Measurements from ENCODE around the gene HK2.
"Not testable (repeated sequence)": the region's sequence is repeated elsewhere in the genome, so short reads cannot be mapped to it uniquely, and the experiment has no call there.

HK2 gene

DNA sequence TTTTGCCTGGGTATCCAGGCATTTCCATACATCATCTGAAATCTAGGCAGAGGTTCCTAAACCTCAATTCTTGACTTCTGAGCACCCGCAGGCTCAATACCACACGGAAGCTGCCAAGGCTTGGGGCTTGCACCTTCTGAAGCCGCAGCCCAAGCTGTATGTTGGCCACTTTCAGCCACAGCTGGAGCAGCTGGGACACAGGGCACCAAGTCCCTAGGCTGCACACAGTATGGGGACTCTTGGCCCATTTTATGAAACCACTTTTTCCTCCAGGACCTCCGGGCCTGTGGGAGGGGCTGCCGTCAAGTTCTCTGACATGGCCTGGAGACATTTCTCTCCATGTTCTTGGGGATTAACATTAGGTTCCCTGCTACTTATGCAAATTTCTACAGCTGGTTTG, 72.5 kb downstream of the HK2 start:
- DNase-seq = no peak

DNA sequence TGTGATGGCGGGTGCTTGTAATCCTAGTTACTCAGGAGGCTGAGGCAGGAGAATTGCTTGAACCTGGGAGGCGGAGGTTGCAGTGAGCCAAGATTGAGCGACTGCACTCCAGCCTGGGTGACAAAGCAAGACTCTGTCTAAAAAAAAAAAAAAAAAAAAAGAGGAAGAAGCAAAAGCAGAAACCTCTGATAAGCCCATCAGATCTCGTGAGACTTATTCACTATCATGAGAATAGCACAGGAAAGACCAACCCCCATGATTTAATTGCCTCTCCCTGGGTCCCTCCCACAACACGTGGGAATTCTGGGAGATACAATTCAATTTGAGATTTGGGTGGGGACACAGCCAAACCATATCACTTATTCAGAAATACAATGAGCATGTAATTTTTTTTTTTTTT, 73.6 kb downstream of the HK2 start:
- DNase-seq = not testable (repeated sequence)

DNA sequence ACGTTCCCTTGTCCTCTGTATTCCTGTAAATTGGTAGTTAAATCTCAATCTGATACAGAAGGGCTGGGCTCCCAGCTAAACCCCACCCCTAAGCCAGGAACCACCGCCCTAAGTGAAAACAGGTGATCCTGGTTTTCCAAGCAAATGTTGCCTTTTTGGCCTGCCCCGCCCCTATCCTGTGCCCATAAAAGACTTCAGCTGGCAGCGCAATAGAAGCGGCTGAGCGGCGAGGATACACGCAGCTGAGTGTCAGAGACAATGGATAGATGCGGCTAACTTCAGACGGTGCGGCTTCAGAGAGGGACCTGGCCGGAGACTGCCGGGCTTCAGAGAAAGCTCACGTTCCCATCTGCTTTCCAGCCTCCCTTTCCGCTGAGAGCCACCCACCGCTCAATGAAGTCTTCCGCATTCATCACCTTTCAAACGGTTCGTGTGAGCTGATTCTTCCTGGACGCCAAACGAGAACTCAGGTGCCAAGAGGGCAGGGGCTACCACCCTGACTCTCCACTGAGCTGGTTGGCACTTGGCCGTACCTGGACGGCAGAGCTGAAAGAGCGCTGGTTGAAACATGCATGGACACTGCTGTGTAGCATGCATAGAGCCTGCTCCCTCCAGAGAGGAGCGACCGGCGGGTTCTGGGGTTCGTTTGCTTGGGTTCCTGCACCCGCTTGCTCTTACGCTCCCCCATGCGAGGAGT, 75.0 kb downstream of the HK2 start:
- DNase-seq = no peak

DNA sequence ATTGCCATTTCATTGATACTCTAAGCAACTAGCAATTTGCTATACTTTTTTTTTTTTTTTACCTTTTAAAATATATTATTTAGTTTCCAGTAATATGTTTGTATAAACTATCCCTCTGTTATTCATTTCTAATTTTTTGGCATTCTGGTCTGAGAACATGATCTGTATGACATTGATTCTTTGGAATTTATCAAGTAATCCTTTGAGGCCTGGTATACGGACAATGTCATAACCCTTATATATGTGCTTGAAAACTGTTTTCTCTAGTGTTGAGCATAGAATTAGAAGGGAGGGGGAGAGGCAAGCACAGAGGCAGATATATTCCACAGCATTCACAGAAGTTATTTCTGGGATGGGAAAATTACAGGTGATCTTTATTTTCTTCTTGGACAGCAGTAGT, 76.3 kb downstream of the HK2 start:
- no peak for DNase-seq

DNA sequence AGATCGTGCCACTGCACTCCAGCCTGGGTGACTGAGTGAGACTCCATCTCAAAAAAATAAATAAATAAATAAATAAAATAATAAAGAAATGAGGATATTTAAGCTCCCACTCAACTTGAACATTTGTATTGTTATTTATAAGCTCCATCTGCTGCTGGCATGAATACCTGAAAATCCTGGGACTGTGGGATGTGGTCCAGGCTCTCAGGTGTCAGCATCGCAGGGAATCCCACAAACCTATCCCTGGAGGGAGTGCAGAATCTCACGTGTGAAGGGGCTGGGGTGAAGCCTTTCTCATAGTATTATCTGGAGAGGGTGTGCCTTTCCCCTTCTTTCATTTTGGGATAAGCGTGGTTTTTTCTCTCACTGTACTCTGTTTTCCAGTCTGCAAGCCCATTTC, 77.1 kb downstream of the HK2 start:
- no peak for DNase-seq

DNA sequence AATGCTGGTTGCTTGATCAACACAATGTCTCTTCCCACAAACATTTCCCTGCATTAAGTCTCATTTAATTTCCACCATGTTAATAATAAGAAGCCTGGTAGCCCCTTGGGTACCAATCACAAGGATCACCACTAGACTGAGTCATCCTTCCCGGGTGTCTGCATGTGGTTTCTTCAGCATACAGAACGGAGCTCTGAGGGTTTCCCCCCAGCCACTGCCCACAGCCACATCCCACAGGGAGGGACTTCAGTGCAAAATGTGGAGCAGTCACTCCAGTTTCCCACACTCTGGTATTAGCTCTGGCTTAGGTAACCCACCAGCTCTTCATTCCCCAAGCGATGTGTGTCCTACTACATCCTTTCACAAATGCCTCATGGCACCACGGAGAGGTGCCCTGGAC, 81.8 kb downstream of the HK2 start:
- DNase-seq = peak; percentile 33

DNA sequence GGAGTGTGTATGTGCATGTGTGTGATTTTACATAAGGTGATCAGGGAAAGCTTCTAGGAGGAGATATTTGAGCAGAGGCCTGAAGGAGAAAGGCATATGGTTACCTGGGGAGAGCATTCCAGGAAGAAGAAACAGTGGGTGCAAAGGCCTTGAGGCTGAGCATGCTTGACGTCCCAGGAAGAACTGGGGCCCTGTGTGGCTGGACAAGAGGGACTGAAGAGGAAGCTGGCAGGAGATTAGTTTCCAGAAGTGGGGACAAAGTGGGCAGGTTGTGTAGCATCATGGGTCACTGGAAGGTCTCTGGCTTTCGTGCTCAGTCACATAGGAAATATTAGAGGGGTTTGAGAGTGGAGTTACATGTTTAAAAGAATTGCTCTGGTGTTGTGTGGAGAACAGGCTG, 82.5 kb downstream of the HK2 start:
- no peak for DNase-seq

DNA sequence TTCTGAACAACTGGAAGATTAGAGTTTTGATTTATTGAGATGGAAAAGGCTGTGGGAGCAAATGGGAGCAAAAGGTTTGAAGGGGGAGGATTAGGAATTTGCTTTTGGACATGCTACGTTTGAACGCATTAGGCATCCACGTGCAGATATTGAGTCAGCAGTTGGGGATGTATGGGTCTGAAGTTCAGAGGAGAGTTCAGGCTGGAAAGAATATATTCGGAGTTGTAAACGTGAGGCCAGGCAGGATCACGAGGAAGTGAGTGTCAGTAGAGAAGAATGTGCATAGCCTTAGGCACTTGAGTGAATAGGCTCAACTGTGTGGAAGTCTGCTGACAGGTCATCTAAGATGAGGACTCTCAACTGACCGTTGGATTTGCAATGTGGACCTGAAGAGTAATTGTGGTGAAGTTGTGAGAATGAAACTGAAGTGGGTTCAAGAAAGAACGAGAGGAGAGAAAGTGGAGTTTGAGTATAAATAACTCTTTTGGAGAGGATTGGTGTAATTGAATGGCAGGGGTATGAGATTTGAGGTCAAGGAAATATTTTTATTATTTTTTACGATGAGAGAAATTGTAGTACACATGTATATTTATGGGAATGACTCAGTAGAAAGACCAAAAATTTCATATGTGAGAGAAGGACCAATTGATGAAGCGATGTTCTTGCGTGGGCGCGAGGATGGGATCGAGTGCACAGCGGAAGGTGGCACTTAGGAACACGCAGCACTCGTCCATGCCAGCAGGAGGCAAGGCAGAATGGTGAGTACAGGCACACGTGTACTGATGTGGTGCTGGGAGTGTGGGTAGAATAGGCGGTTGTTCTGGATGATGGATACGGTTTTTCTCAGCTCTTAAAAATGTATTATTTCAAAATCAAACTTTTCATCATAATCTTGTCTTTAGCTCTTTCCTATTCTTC, 84.0 kb downstream of the HK2 start:
- no peak for DNase-seq

DNA sequence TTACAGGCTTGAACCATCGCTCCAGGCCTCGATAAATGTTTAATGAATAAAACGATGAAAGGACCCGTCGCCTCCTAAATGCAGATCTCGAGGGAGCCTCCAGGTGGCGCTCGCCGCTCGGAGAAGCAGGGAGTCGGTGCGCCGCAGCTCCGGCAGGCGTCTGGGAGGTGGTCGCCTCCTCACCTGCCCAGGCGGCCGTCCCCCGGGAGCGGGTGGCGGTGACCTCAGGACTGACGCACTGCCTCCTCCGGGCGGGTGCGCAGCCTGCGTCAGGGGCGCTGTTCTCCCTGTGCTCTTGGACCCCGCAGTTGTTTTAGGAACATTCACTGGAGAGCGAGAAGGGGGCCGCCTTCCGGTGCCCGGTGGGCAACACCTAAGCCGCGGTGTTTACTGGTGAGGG, 85.9 kb downstream of the HK2 start:
- peak; percentile 68 for DNase-seq

DNA sequence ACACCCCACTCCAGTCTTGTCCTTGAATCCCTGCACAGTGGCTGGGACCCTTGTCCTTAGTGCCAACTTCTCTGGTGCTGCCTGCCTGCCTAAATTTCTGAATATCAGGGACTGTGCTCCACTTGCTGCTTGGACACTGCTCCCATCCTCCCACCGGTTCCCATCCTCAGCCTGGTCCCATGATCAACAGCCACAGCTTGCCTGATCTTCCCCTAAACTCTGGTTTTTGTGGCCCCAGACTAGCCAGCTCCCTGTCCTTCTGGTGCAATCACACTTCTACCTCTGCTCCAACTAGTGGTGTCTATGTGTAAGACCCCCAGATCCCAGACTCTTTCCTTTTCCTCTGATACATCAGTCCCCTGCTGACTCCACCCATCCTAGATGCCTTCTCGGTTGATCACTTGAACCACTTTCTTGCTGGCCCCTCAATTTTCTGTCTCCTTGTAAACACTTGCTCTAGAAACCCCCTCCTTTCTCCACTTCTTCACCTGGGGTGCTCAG, 87.4 kb downstream of the HK2 start:
- DNase-seq = no peak

DNA sequence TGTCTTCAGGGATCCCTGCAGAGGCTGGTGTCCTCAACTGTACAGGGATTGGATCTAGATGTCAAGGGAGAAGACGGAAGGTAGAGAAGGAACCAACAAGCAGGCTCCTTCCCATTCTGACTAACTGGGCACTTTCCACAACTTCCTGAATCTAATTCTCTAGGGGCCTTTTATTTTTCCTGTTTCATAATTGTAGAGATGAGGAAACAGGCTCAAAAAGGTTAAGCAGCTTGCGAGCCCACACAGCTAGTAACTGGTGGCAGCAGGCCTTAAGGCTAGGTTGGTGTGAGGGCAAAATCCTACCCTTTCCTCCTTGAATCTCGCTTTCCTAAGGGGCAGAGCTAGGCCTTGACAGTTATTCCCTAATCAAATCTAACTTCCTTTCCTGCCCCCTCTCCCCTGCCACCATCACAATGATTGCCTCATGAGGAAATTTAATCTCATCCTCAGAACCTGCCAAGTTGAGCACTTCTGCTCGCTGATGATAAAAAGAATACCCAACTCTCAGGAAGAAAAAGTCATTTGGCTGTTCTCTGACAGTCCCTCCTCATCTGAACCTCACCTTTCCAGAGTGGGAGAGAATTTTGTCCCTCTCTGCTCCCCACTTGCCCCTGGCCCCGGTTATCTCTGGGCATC, 88.8 kb downstream of the HK2 start:
- no peak for DNase-seq

DNA sequence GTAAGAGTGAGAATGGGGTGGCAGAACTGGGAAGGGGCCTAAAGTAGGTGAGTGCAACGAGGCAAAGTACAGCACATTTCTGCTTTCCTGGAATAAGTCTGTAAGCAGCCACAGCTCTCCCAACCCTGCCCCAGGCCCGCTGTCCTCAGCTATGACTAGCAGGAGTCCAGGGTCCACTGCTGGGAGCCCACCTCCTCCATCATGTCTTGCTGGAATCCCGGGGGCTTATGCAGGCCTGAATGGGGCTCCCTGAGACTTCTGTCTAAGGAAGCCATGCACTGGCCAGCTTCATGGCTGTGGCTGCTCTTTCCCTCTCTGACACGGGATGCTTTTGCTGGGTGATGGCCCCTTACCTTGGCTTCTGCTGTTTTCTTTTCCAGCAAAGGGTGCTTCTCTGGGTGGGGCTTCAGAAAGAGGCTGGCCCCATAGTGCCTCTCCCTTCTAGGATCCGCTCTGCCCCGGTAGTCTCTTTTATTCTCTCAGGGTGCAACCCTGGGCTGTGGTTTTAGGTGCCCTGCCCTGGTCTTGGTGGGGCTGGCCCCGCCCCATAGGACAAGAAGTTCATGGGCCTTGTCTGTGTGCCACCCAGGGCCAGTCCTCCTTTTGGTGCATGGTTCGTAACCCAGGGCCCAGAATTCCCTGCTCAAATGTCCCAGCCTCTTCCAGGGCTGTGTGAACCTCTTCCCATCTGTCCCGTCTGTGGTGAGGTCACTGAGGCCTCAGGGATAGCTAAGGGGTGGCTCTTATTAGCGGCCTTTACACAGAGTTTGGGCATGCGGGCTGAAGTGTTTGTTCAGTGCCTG, 90.7 kb downstream of the HK2 start:
- no peak for DNase-seq

DNA sequence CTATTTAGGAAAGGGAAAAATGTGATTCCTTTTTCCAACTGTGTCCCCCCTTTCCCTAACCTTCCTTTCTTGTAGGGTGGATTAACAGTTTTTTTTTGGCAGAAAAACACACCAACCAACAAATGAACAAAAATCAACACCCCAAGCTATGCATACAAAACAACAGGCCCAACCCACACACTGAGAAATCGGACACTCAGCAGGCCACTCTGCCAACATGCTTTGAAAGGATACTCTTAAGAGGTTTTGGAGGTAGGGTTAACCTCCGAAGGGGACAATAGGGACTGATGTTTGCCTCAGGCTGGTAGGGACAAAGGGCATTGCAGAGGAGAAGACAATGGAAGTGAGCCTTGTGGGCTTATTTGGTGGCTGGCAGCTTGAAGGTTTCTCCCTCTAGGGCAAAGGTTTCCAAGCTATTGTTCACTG, 91.4 kb downstream of the HK2 start:
- DNase-seq = no peak

DNA sequence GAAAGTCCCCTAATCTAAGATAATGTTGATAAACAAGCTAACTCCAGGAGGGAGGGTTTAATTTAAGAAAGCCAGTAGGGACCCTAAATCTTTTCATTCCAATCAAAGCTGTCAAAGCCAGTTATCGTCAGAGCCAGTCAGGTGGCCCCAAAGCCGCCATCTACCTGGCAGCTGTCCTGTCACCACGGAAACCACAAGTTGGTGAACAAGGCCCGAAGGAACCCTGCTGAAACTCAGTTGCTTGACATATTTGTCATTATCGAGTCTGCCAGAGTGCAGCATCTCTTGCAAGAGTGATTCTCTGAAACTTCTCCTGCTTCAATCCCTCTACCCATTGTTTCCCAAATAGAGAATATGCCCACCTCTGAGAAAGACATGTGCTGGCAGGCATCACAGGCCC, 93.7 kb downstream of the HK2 start:
- DNase-seq = no peak

DNA sequence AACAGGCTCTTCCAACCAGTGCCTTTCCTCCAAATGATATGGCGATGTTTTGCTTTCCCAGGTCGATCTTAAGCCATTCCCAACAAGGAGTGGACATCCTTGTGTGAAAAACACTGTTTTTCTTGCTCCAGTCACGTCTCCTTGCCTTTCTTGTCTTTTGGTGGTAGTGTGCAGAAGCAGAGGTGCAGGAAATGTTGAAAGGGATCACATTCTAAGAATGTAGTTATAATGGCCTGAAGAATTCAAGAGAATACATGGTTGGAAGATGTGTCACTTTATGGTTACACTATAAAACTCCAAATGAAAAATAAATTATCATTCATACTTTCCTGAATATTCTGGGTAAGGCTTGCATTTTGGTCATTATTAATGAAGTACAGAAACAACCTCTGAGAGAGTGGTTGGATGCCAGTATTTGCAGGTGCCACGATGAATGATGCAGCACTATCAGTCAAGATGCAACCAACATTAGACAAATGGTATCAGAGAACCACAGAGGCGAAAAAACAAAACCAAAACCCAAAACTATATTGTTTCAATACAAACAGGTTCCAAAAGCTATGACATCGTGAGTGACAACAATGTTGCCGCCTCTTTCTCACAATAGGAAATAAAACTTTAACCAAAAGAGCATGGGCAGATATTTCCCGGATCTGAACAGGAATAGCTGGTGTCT, 97.0 kb downstream of the HK2 start:
- no peak for DNase-seq

DNA sequence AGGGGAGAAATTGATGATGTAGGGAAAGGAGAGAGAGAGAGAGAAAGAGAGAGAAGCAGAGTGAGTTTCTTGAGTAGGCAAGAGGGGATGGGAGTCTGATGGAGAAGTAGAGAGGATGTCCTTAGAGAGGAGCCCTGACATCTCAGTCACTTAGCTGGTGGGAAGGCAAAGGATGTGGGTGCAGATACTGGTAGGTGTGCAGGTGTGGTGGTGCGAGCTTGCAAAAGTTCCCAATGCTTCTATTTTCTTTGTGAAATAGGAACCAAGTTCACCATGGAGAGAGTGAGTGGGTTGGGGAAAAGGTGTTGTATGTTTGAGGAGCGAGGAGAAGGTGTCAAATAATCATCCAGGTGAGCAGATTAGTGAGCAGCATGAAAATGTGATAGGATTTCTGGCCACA, 98.0 kb downstream of the HK2 start:
- no peak for DNase-seq

DNA sequence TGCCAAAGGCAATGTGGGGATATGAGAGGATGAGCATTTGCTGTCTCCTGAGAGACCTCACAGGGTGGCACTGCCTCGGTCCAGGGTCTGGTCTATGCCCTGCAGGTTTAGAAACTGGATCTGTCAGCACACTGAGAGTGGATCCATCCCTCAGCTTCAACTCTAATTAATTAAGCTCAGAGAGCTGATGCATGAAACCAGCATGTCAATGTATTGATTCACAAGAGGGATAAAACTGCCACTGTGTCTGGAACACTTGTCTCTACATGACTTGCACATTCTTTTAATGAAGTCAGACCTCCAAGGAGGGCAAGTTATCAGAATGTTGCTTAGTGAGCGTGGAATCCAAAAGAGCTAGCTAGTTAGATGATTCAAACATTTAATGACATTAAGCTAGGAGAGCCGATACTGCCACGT, 102.1 kb downstream of the HK2 start:
- DNase-seq = no peak

DNA sequence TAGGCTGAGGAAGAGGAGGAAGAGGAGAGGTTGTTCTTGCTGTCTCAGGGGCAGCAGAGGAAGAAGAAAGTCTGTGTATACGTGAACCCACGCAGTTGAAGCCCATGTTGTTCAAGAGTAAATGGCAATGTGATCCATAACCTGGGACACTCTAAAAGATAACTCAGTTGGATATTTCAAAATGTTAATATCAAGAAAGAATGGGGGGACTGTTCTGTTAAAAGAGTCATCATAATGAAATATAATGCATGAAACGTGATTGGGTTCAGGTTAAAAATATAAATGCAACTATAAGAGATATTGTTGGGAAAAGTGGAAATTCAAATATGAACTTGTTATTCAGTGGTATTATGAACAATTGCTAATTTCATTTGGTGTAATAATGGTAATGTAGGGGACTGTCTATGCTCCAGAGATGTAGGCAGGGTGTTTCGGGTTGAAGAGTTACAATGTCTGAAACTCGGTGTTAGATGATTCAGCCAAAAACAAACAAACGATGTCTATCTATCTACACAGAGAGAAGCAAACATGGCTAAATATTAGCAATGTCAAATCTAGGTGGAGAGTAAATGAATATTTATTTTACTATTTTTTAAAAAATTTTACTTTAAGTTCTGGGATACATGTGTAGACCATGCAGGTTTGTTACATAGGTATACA, 103.4 kb downstream of the HK2 start:
- DNase-seq = no peak

DNA sequence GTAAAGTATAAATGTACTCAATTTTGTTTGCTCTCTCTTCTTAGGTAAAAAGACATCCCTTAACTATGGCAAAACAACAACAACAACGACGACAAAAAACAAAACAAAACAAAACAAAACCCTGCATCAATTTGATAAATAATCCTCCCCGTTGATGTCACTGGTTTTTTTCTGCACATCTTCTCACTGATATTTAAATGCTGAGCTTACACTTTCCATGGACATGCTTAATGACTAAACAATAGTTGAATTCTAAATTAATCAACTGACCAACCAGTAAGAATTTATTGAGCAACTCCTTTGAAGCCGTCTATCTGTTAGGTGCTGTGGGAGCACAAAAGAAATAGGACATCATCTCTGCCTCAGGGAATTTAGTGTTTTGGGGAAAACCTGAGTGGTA, 104.3 kb downstream of the HK2 start:
- no peak for DNase-seq

DNA sequence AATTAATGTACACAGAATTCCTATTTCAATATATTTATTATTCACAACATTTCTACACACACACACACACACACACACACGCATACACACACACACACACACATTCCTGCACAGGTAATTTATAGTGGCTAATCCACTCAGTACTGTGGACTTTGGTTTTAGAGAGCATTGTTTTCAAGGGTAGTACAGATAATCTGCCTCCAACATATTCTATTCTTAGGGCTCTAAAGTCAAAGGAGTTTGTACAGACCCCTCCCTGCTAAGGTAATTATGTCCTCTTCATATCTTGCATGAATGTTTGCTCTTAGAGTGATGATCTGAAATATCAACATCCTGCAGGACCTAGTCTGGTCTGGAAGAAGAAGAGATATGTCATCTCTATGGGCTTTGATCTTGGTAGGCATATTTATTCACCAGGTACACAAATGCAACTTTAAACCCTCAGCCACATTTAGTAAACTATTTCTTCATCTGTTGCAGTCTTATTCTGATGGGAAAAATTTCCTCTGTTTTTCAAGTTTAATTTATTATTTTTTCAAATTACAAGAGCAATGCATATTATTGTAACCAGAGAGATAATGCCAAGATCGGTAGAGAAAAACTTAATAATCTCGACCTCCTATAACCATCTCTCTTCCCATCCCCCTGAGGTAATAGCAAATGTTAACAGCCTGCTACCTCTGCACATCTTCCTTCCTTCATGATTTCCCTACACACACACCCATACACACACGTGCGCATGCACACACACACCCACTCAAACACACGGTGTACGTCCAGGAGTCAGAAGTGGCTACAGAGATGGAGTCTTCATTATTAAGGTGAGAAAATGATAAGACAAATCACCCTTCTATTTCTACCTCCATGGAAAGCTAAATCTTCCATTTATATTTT, 106.2 kb downstream of the HK2 start:
- no peak for DNase-seq

DNA sequence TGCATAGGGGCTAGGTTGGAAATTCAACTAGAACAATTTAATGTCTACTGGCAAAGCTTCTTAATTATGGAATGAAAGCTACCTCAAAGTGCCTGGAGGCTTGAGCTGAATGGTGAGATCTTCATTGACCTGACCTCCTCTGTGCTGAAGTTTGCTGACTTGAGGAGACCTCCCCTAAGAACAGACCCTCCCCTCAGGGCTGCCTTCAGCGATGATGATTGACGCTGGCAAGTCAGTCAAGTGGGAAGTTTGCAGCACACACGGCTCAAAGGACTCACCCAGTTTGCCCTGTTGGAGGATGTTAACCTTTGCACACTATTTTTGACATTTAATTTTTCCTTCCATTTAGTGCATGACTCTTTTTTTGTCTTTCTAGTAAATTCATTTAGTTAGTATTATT, 107.4 kb downstream of the HK2 start:
- DNase-seq = no peak

All from stimulated activated CD4-positive, alpha-beta T cell treated with anti-CD3 and anti-CD28 coated beads, Interleukin-1b, Interleukin-23, amount 100 ng/mL, for 48 hours (primary cell).